Pancreas (tissue), 10 donors: ENCODE results near the gene COQ9. TPM values are rescaled to one million over a fixed set of nuclear protein-coding genes. Genes with fewer than 3 reads are reported as not detected.
A peak's percentile ranks its signal among the peaks of the same experiment; 100 is the strongest.

ENCODE experiments used
- ATAC-seq, 4 donors: fragments of 200-7000 bp; cut with Tn5 transposase; one replicate each; pipeline versions ENCODE4 v1.8.0 to v1.9.1; 2020; ENCODE audit warnings: mild to moderate bottlenecking in 4 of 4, moderate library complexity in 4 of 4
- DNase-seq, 6 donors: peaks; one replicate each; pipeline ENCODE4 v3.0.0-alpha.2; 2020
- FAIRE-seq: peaks from 2 replicates; lab custom pipeline; 2012; peaks lifted over from hg19 to GRCh38; lab: Jason Lieb, UNC
- H3K27ac ChIP-seq, 4 donors: fragments of 200-600 bp; sonication (generic); 1 replicate in 3 of 4; 2 replicates in 1 of 4; pipeline versions ENCODE4 v1.5.0 to v1.8.0; 2020
- H3K27me3 ChIP-seq, 4 donors: fragments of 200-600 bp; one replicate each; pipeline ENCODE4 v1.8.0; 2021
- H3K36me3 ChIP-seq, 3 donors: fragments of 200-600 bp; sonication (generic) in 1 of 3; one replicate each; pipeline versions ENCODE4 v1.5.0 to v1.8.0; 2020 to 2021
- H3K4me1 ChIP-seq, 3 donors: fragments of 200-600 bp; one replicate each; pipeline ENCODE4 v1.8.0; 2021
- H3K4me3 ChIP-seq, 4 donors: fragments of 200-600 bp; sonication (generic) in 2 of 4; one replicate each; pipeline versions ENCODE4 v1.5.0 to v1.8.0; 2020 to 2021
- H3K9me3 ChIP-seq, 4 donors: fragments of 200-600 bp; one replicate each; pipeline ENCODE4 v1.8.0; 2021
- CTCF ChIP-seq, 4 donors: fragments of 200-600 bp; sonication (generic) in 3 of 4; IDR thresholded peaks; one replicate each; pipeline versions ENCODE4 v1.5.0 to v1.8.0; 2021; ENCODE audit warnings: antibody characterized with exemption in 4 of 4
- WGBS, 2 donors: extraction: QIAGEN DNeasy Blood & Tissue Kit; methylation state at CpG; one replicate each; pipeline ENCODE4 v1.1.7; 2013; 5-methylcytosine and 5-hydroxymethylcytosine counted together
- intact Hi-C, 3 donors: fragments of 100-400 bp; cut with DNase I; formaldehyde crosslinking; loops; one replicate each; pipeline versions ENCODE4 v1.11.1 to v1.14.2; 2022
- polyA plus RNA-seq, 2 donors: library from polyadenylated mRNA; stranded (reverse); fragments of 200-250 nt; gene quantifications; one replicate each; pipeline ENCODE4 v1.2.3, GENCODE V29; 2013
- total RNA-seq, 6 donors: library from RNA; stranded (reverse); fragmentation: NEBNext Ultra II Directional in 4 of 6; extraction: Animal tissue kit (Norgen Biotek cat#: 25700) in 4 of 6; gene quantifications; one replicate each; pipeline versions ENCODE4 v1.2.1 to v1.2.4, GENCODE V29; 2021 to 2023
- donor health status: healthy with polysubstance abuse.
- donor health status: DM: no; HTN: no; CAD: no; lungs with moderate emphysema.
- donor health status: DM: no; HTN: no; CAD: no.
- donor health status: control.
- donor health status: control.
- donor health status: Bipolar disorder and iron deficiency.
- donor health status: DM: yes; HTN: yes; CAD: no.
- donor health status: DM: no; HTN: no; CAD: no.
- donor health status: DM: no; HTN: no; CAD: no.
- donor health status: DM: yes; HTN: yes; CAD: no.

Gene COQ9
- total and polyA plus RNA-seq, 8 donors = 17.7 to 51.1 (median 25.3) TPM

DNA sequence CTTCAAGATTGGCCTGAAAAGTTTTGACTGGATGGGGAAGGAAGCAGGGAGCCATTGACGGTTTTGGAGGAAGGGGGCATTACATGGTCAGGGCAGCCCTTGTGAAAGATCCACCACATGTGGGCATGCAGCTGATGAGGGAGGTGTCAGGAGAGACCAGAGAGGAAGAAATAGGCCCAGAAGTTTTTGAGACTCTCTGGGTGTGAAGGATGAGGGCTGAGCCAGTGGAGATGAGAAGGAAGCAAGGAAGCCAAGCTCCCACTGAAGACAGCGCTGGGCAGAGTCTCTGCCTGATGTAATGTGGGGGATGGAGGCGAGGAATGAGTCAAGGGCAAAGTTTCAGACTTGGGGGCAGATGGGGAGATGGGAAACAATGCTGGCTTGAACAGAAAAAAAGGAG, 42.2 kb upstream of the COQ9 start:
- Histone ChIP-seq H3K4me3 (no peak overlapping the region), H3K27ac (no peak overlapping the region), H3K36me3 (no peaks in the 10 kb centered on the region), H3K27me3 (no peaks in the 10 kb centered on the region), H3K4me1 (no peaks in the 10 kb centered on the region), H3K9me3 (no peaks in the 10 kb centered on the region)
- no peak for FAIRE-seq
- no peak for TF ChIP-seq CTCF (IDR thresholded peaks at IDR 0.05)
- no peak for DNase-seq
- no peak for ATAC-seq
- intact Hi-C loops = no loop called here
- WGBS, 2 donors = 71 to 85% methylated on average over 3 of the region's 3 CpGs

DNA sequence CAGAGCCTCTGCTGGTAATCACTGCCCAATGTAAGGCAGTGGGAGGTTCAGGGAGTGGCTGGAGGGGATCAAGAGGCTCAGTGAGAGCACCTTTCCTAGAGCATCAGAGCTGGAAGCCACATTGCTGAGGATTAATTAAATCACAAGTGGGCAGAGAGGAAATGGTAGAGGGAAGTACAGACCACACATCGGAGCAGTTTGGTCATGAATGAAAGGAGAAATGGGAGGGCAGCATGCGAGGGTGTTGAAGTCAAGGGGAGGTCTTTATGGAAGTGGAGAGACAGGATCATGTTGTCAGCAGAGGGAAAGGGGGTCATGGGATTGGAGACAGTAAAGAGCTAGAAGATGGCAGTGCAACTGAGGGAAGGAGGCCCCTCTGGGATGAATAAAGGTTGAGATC, 40.4 kb upstream of the COQ9 start:
- H3K27ac ChIP-seq = no peak overlapping the region
- H3K4me1 ChIP-seq = no peaks in the 10 kb centered on the region
- H3K4me3 ChIP-seq = no peak overlapping the region
- no peaks in the 10 kb centered on the region for H3K27me3 ChIP-seq
- no peaks in the 10 kb centered on the region for H3K36me3 ChIP-seq
- intact Hi-C loops = no loop called here
- FAIRE-seq (no peak), DNase-seq (no peak), ATAC-seq (peak in 1 of 4 donors; percentile 46)
- WGBS, 2 donors = 62 to 79% methylated on average over 2 of the region's 2 CpGs
- H3K9me3 ChIP-seq = no peaks in the 10 kb centered on the region
- no peak for TF ChIP-seq CTCF (IDR thresholded peaks at IDR 0.05)

DNA sequence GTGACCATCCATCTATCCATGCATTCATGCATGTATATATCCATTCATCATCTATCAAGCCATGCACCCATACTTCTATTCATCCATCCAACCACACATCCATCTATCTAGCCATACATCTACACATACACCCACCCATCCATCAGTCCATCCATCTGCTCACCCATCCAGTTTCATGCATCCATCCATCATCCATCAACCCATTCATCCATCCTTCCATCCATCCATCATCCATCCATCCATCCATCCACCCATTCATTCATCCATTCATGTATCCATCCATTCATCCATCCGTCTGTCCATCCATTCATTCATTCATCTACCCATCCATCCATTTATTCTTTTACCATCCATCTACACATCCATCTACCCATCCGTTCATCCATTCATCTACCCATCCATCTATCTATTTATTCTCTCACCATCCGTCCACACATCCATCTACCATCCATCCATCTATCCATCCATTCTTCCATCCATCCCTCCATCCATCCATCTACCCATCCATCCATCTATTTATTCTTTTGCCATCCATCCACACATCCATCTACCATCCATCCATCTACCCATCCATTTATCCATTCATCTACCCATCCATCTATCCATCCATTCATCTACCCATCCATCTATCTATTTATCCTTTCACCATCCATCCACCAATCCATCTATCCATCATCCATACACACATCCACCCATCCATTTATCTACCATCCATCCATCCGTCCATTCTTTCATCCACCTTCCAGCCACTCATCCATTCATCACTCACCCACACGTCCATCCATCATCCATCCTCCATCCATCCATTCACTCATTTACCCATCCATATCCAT, 39.5 kb upstream of the COQ9 start:
- ATAC-seq (no peak), DNase-seq (no peak), FAIRE-seq (no peak)
- WGBS, 2 donors = 67 to 78% methylated on average over 5 of the region's 5 CpGs
- no peak for TF ChIP-seq CTCF (IDR thresholded peaks at IDR 0.05)
- Histone ChIP-seq H3K27me3 (no peaks in the 10 kb centered on the region), H3K27ac (no peak overlapping the region), H3K4me3 (no peak overlapping the region), H3K4me1 (no peaks in the 10 kb centered on the region), H3K36me3 (no peaks in the 10 kb centered on the region), H3K9me3 (no peaks in the 10 kb centered on the region)
- intact Hi-C loops = no loop called here

DNA sequence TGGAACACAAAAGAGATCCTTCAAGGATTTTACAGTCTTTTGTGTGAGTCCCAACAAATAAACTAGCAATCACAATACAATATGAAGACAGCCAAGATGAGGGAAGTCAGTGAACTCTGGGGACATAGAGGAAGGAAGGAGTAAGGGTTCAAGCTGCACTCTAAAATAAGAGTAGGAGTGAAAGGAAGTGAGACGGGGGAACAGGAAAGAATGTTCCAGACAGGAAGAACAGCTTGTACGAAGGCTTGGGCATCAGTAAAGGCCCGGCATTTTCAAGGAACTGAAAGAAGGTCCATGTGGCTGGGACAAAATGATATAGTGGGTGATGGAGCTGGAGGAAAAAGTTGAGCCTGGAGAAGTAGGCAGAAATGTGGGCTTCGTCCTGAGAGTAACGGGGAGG, 38.2 kb upstream of the COQ9 start:
- DNase-seq = no peak
- no peaks in the 10 kb centered on the region for H3K36me3 ChIP-seq
- H3K27me3 ChIP-seq = no peaks in the 10 kb centered on the region
- no peak for TF ChIP-seq CTCF (IDR thresholded peaks at IDR 0.05)
- no peak overlapping the region for H3K4me3 ChIP-seq
- WGBS, 2 donors = 77% methylated on average over 5 of the region's 5 CpGs
- no peak for FAIRE-seq
- no peak overlapping the region for H3K27ac ChIP-seq
- no peaks in the 10 kb centered on the region for H3K9me3 ChIP-seq
- ATAC-seq = peak in 1 of 4 donors; percentile 30
- H3K4me1 ChIP-seq = no peaks in the 10 kb centered on the region
- intact Hi-C loops = no loop called here
